Fibroblast of lung (primary cell): ENCODE measurements around the gene FGD4. TPM values are rescaled to one million over a fixed set of nuclear protein-coding genes. Genes with fewer than 3 reads are reported as not detected.
A peak's percentile ranks its signal among the peaks of the same experiment; 100 is the strongest.

Experiments used
- DNase-seq, 2 donors: peaks; one replicate each; pipeline versions ENCODE4 v3.0.0 to v3.0.0-alpha.2; 2010; ENCODE audit warnings: low read depth in 2 of 2
- H2AFZ ChIP-seq: 2 replicates; pipeline ENCODE4 v1.5.1; 2012; ENCODE audit warnings: low read length, control low read depth, inconsistent platforms
- H3K27ac ChIP-seq: 2 replicates; pipeline ENCODE4 v1.5.1; 2011; ENCODE audit warnings: low read length, control low read depth; ENCODE audit not compliant: insufficient read depth
- H3K27me3 ChIP-seq: 2 replicates; pipeline ENCODE4 v1.5.1; 2011; ENCODE audit warnings: mild to moderate bottlenecking, low read length; ENCODE audit not compliant: control insufficient read depth, insufficient read depth
- H3K36me3 ChIP-seq: 2 replicates; pipeline ENCODE4 v1.5.1; 2011; ENCODE audit warnings: low read length; ENCODE audit not compliant: control insufficient read depth, insufficient read depth
- H3K4me1 ChIP-seq: 2 replicates; pipeline ENCODE4 v1.5.1; 2011; ENCODE audit warnings: low read length; ENCODE audit not compliant: control insufficient read depth, insufficient read depth; ENCODE audit errors: extremely low read depth
- H3K4me2 ChIP-seq: 2 replicates; pipeline ENCODE4 v1.5.1; 2011; ENCODE audit warnings: low read length, control low read depth; ENCODE audit not compliant: insufficient read depth; ENCODE audit errors: extremely low read depth
- H3K4me3 ChIP-seq, 4 experiments: fragments of 200-600 bp in 1 of 4; sonication (generic) in 1 of 4; replicated peaks in 1 of 4; 2 replicates each; pipeline ENCODE4 v1.5.1; 2011 to 2016; ENCODE audit warnings: low read length in 4 of 4, low read depth in 3 of 4, mild to moderate bottlenecking in 3 of 4, control low read depth in 2 of 4, inconsistent platforms in 1 of 4, mixed read lengths in 1 of 4; ENCODE audit not compliant: insufficient read depth in 1 of 4; ENCODE audit errors: control extremely low read depth in 1 of 4
- H3K79me2 ChIP-seq: 2 replicates; pipeline ENCODE4 v1.5.1; 2012; ENCODE audit warnings: mild to moderate bottlenecking, low read length, inconsistent platforms; ENCODE audit not compliant: control insufficient read depth, insufficient read depth
- H3K9ac ChIP-seq: 2 replicates; pipeline ENCODE4 v1.5.1; 2011; ENCODE audit warnings: mild to moderate bottlenecking, low read length, control low read depth; ENCODE audit not compliant: insufficient read depth
- H3K9me3 ChIP-seq: 2 replicates; pipeline ENCODE4 v1.5.1; 2012; ENCODE audit warnings: low read depth, low read length; ENCODE audit not compliant: control insufficient read depth, insufficient read depth
- H4K20me1 ChIP-seq: 2 replicates; pipeline ENCODE4 v1.5.1; 2011; ENCODE audit warnings: low read length; ENCODE audit not compliant: control insufficient read depth, insufficient read depth; ENCODE audit errors: extremely low read depth
- EZH2 ChIP-seq: IDR thresholded peaks from 2 replicates; pipeline ENCODE4 v1.5.1; 2012; ENCODE audit warnings: low read length, control low read depth, mild to moderate bottlenecking; ENCODE audit errors: missing control alignments
- polyA plus RNA-seq, 2 donors: library from polyadenylated mRNA; depleted of rRNA in 1 of 2; stranded (reverse) in 1 of 2; unstranded in 1 of 2; fragments of >200 nt; gene quantifications; 2 replicates each; pipeline ENCODE4 v1.2.1, GENCODE V29; 2011 to 2012; ENCODE audit warnings: missing spikeins in 1 of 2
- total RNA-seq: library from RNA; depleted of rRNA; stranded (reverse); fragments of >200 nt; gene quantifications from 2 replicates; pipeline ENCODE4 v1.2.1, GENCODE V29; 2014
- TF ChIP-seq, protein P1 (sequence below), 2 donors: IDR thresholded peaks in 1 of 2; conservative IDR thresholded peaks in 1 of 2; 1 replicate in 1 of 2; 2 replicates in 1 of 2; pipeline ENCODE4 v1.5.1; 2011 to 2012; ENCODE audit warnings: low read length in 2 of 2, control low read depth in 1 of 2, inconsistent platforms in 1 of 2, low read depth in 1 of 2, mild to moderate bottlenecking in 1 of 2

FGD4 gene
- total and polyA plus RNA-seq, 2 donors (not counting 1 experiment from before 2014, with no cell fraction given), result 7.6 to 12.2 TPM

DNA sequence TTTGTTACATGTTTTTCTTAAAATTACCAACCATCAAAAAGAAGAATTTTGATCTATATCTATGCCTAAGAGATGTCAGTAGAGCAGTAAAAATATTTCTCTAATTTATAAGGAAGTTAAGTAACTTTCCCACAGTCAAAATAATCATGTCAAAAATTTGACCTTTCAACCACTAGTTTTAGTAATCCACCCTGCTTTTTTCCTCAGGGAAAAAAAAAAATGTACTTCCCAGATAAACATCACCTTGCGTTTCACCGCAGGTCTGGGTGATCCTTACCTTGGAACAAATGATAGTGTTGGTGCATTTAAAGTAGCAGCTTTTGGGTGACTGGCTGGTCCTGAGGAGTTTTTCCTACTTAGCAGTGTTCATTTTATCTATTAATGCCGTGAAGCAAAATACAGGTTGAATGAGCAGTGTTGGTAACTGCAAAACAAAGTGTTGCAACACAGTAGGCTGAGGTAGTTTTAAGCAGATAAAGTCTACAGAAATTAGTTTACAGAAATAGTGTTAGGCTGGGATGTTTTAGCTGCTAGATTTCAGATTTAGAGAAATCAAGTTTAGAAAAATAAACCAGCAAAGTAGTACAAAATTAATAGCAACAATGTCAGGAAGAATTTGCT is 142.5 kb downstream of the FGD4 start:
- peaks cover 4% of the 10 kb centered on the region for H3K79me2 ChIP-seq

DNA sequence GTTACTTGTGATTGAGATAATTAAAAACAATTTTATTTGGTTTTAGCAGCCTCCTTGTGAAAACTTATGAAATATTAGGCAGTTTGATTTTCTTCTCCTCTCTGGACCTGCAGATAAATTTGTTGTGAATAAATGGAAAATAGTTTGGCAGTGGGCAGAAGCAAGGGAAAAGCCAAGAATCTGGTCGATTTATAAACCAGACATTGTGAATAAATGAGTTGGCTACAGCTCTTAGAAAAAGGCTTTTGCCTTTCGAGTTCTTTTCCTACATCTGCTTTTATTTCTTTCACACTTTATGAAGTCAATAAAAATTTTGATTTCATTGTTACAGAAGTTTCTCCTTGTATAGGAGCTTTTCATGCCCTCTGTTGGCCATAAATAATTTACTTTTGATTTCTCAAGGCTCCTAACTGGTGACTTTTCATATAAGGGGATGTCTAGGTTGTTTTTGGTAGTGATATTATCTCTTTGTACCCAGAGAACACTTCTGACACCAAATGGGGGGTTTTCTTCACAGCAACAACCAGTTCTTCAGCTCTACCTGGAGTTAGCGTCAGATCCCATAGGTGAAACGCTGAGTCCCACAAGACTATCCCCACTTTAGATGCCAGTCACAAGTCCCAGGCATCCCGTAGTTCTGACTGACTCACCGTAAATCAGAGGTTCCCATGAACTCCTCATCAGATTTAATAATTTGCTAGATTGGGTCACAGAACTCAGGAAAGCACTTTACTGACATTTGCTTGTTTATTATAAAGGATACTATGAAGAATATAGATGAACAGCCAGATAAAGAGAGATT is 143.3 kb downstream of the FGD4 start:
- H4K20me1 ChIP-seq, result no peaks in the 10 kb centered on the region
- H2AFZ ChIP-seq, result no peak overlapping the region

More for the DNA sequence above, 142.5 kb downstream of the FGD4 start:
- Histone ChIP-seq H4K20me1 (no peaks in the 10 kb centered on the region), H3K9ac (no peak overlapping the region), H3K4me1 (peaks cover 3% of the 10 kb centered on the region), H3K4me2 (no peak overlapping the region), H2AFZ (no peak overlapping the region), H3K36me3 (no peaks in the 10 kb centered on the region), H3K27me3 (no peaks in the 10 kb centered on the region), H3K27ac (no peak overlapping the region), H3K4me3 (no peak overlapping the region), H3K9me3 (no peaks in the 10 kb centered on the region)
- TF ChIP-seq, protein P1, sequence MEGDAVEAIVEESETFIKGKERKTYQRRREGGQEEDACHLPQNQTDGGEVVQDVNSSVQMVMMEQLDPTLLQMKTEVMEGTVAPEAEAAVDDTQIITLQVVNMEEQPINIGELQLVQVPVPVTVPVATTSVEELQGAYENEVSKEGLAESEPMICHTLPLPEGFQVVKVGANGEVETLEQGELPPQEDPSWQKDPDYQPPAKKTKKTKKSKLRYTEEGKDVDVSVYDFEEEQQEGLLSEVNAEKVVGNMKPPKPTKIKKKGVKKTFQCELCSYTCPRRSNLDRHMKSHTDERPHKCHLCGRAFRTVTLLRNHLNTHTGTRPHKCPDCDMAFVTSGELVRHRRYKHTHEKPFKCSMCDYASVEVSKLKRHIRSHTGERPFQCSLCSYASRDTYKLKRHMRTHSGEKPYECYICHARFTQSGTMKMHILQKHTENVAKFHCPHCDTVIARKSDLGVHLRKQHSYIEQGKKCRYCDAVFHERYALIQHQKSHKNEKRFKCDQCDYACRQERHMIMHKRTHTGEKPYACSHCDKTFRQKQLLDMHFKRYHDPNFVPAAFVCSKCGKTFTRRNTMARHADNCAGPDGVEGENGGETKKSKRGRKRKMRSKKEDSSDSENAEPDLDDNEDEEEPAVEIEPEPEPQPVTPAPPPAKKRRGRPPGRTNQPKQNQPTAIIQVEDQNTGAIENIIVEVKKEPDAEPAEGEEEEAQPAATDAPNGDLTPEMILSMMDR (conservative IDR thresholded peaks at IDR 0.05 in 1 of 2, IDR thresholded peaks at IDR 0.05 in 1 of 2; ENCODE audit: low read depth in 1 of 2, low read length in 2 of 2), result no peak
- no peak for TF ChIP-seq EZH2
- DNase-seq, result no peak

DNA sequence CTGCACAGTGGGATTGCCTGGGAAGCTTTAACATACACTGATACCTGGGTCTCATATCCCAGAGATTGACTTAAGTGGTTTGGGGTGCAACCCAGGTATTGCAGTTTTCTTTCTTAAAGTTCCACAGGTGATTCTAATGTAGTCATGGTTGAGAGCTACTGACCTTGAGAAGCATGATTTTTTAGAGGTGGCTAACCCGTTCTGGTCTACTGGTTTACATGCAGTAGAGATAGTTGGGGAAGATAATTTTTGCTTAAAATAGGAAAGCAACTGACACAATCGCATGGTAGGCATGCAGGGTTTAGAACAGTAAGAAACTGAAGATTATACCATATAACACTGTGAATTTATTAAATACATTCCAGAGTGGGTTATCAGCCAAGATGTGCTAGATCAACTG is 145.5 kb downstream of the FGD4 start:
- Histone ChIP-seq H3K4me3 (no peak overlapping the region), H3K9me3 (no peaks in the 10 kb centered on the region), H3K9ac (no peak overlapping the region), H3K4me1 (peaks cover 10% of the 10 kb centered on the region), H3K79me2 (no peaks in the 10 kb centered on the region), H4K20me1 (no peaks in the 10 kb centered on the region), H3K36me3 (no peaks in the 10 kb centered on the region), H3K4me2 (no peak overlapping the region), H2AFZ (no peak overlapping the region), H3K27me3 (no peaks in the 10 kb centered on the region), H3K27ac (no peak overlapping the region)
- no peak for TF ChIP-seq EZH2
- TF ChIP-seq, protein P1 (conservative IDR thresholded peaks at IDR 0.05 in 1 of 2, IDR thresholded peaks at IDR 0.05 in 1 of 2; ENCODE audit: low read depth in 1 of 2, low read length in 2 of 2), result no peak
- no peak for DNase-seq

More for the DNA sequence above, 143.3 kb downstream of the FGD4 start:
- Histone ChIP-seq H3K4me3 (no peak overlapping the region), H3K27me3 (no peaks in the 10 kb centered on the region), H3K27ac (no peak overlapping the region), H3K36me3 (no peaks in the 10 kb centered on the region), H3K9ac (no peak overlapping the region), H3K4me2 (no peak overlapping the region), H3K9me3 (no peaks in the 10 kb centered on the region), H3K4me1 (peaks cover 3% of the 10 kb centered on the region), H3K79me2 (no peaks in the 10 kb centered on the region)
- peak in 1 of 2 donors; percentile 14 for DNase-seq
- TF ChIP-seq, protein P1 (conservative IDR thresholded peaks at IDR 0.05 in 1 of 2, IDR thresholded peaks at IDR 0.05 in 1 of 2; ENCODE audit: low read depth in 1 of 2, low read length in 2 of 2), result peak in 1 of 2 donors; percentile 3
- TF ChIP-seq EZH2, result no peak
